Colonic mucosa (tissue), 4 donors: ENCODE data around the gene THSD4. TPM values are rescaled to one million over a fixed set of nuclear protein-coding genes. Genes with fewer than 3 reads are reported as not detected.

Experiments
- DNase-seq: peaks from one replicate; pipeline ENCODE4 v3.0.0-alpha.2; 2020
- H3K27ac ChIP-seq: fragments of 200-600 bp; one replicate; pipeline ENCODE4 v1.8.0; 2021
- H3K27me3 ChIP-seq: fragments of 200-600 bp; one replicate; pipeline ENCODE4 v1.8.0; 2021
- H3K36me3 ChIP-seq: fragments of 200-600 bp; one replicate; pipeline ENCODE4 v1.8.0; 2021
- H3K4me1 ChIP-seq: fragments of 200-600 bp; one replicate; pipeline ENCODE4 v1.8.0; 2021; ENCODE audit warnings: mild to moderate bottlenecking
- H3K4me3 ChIP-seq: fragments of 200-600 bp; one replicate; pipeline ENCODE4 v1.8.0; 2021
- H3K9ac ChIP-seq, 2 donors: one replicate each; pipeline ENCODE4 v1.7.0; 2013; ENCODE audit warnings: control low read depth in 2 of 2, low read depth in 2 of 2, low read length in 2 of 2
- H3K9me3 ChIP-seq: fragments of 200-600 bp; one replicate; pipeline ENCODE4 v1.8.0; 2021
- CTCF ChIP-seq: fragments of 200-600 bp; IDR thresholded peaks from one replicate; pipeline ENCODE4 v1.8.0; 2022; ENCODE audit warnings: antibody characterized with exemption, mild to moderate bottlenecking
- intact Hi-C: fragments of 100-400 bp; cut with DNase I; formaldehyde crosslinking; loops from one replicate; pipeline ENCODE4 v1.14.1; 2022
- total RNA-seq, 2 donors: library from RNA; stranded (reverse); fragmentation: NEBNext Ultra II Directional in 1 of 2; extraction: Animal tissue kit (Norgen Biotek cat#: 25700) in 1 of 2; gene quantifications; one replicate each; pipeline ENCODE4 v1.2.1, GENCODE V29; 2021
- donor health status: healthy.
- donor health status: DM: no; HTN: no; CAD: no.
- donor health status: DM: no; HTN: no; CAD: no.

The THSD4 gene
- total RNA-seq, 2 donors from 2014 or later: 18.8 to 23.5 TPM

GRCh38 chr15:71221417-71221816 lies 106.1 kb downstream of the THSD4 start:
- H3K27me3 ChIP-seq: no peaks in the 10 kb centered on the region
- H3K4me1 ChIP-seq: no peaks in the 10 kb centered on the region
- DNase-seq: no peak
- H3K9ac ChIP-seq: no peak overlapping the region
- H3K4me3 ChIP-seq: no peak overlapping the region
- H3K36me3 ChIP-seq: no peaks in the 10 kb centered on the region
- intact Hi-C loops: no loop called here
- TF ChIP-seq CTCF: no peak
- H3K9me3 ChIP-seq: no peaks in the 10 kb centered on the region
- H3K27ac ChIP-seq: no peak overlapping the region

DNA sequence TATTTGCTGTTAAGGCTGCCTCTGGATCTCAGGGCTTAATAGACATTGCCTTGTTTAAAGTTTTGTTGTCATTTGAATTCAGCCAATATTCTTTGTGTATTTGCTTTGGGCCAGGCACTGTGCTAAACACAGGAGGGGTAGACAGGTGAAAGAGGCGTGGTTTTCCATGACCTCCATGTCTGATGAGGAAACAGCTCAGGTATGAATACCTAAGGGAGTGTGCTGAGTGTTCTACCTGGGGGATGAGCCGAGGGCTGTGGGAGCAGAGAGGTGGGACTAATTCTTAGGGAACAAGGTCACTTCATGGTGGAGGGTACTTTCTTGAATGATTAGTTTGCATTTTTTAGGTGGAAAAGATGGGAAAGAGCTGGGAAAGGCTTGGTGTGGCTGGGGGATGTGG lies 108.2 kb downstream of the THSD4 start:
- no peaks in the 10 kb centered on the region for H3K9me3 ChIP-seq
- DNase-seq: no peak
- no peak for TF ChIP-seq CTCF
- H3K27me3 ChIP-seq: no peaks in the 10 kb centered on the region
- H3K4me3 ChIP-seq: no peak overlapping the region
- no peak overlapping the region for H3K9ac ChIP-seq
- H3K27ac ChIP-seq: no peak overlapping the region
- no peaks in the 10 kb centered on the region for H3K36me3 ChIP-seq
- intact Hi-C loops: no loop called here
- H3K4me1 ChIP-seq: no peaks in the 10 kb centered on the region

GRCh38 chr15:71224024-71224423 lies 108.8 kb downstream of the THSD4 start:
- no peak for DNase-seq
- no peak overlapping the region for H3K4me3 ChIP-seq
- intact Hi-C loops: no loop called here
- H3K27ac ChIP-seq: no peak overlapping the region
- H3K9ac ChIP-seq: no peak overlapping the region
- TF ChIP-seq CTCF: no peak
- no peaks in the 10 kb centered on the region for H3K27me3 ChIP-seq
- H3K9me3 ChIP-seq: no peaks in the 10 kb centered on the region
- no peaks in the 10 kb centered on the region for H3K4me1 ChIP-seq
- no peaks in the 10 kb centered on the region for H3K36me3 ChIP-seq

DNA sequence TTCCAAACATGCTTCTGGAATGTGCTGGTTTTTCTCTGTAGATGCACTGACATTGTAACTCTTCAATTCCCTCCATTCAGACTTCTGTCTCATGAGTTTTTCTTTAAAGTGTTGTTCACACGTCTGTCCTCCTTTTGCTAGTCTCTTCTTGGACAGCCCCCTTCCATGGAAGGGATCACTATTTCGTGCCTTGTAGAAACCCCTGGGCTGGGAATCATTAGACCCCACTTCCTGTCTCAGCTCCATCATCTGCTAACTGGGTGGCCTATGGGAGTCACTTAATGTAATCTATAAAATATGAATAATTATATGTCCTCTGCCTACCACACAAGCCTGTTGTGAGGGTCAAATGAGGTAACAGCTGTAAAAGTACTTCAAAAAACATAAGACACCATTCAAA lies 110.6 kb downstream of the THSD4 start:
- Histone ChIP-seq H3K4me1 (no peaks in the 10 kb centered on the region), H3K4me3 (no peak overlapping the region), H3K27ac (no peak overlapping the region), H3K9ac (no peak overlapping the region), H3K27me3 (no peaks in the 10 kb centered on the region), H3K9me3 (no peaks in the 10 kb centered on the region), H3K36me3 (no peaks in the 10 kb centered on the region)
- DNase-seq: no peak
- no peak for TF ChIP-seq CTCF
- intact Hi-C loops: no loop called here

- no peak overlapping the region for H3K4me3 ChIP-seq
These were observed 111.5 kb downstream of the THSD4 start for GRCh38 chr15:71226536-71227455.

More at GRCh38 chr15:71226536-71227455, 111.5 kb downstream of the THSD4 start:
- Histone ChIP-seq H3K36me3 (no peaks in the 10 kb centered on the region), H3K27me3 (no peaks in the 10 kb centered on the region), H3K4me1 (no peaks in the 10 kb centered on the region), H3K9me3 (no peaks in the 10 kb centered on the region), H3K9ac (no peak overlapping the region), H3K27ac (no peak overlapping the region)
- TF ChIP-seq CTCF: no peak
- intact Hi-C loops: no loop called here
- DNase-seq: no peak
